ENCODE data around the gene ACTRT2. TPM values are rescaled to one million over a fixed set of nuclear protein-coding genes. Genes with fewer than 3 reads are reported as not detected.

The ACTRT2 gene
- total and polyA plus RNA-seq, 2 experiments from 2014 or later: not detected

DNA sequence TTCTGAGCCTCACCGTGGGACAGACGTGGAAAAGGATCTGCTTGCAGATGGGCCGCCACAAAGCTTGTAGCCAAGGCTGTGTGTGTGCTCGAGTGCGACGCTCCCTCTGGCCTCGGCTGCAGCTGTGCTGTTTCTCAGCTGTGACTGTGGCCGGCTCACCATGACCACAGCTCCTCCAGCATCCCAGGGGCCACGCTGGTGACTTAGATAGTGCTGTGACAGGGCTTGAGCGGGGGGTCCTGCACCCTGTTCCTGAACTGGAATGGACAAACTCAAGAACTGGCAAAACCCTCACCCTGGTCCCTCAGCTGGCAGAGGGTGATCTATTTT lies 17.4 kb upstream of the ACTRT2 start:
- DNase-seq (ENCODE audit: low spot score): no peak
- H2AFZ ChIP-seq: no peak overlapping the region
- no peak for TF ChIP-seq EZH2phosphoT487 (IDR thresholded peaks at IDR 0.05; ENCODE audit: unreplicated experiment)
- no peaks in the 10 kb centered on the region for H3K79me2 ChIP-seq (replicated peaks; ENCODE audit: insufficient read depth)
- no peak overlapping the region for H3K27ac ChIP-seq (ENCODE audit: low read depth)
- Mint-ChIP-seq H3K36me3 (ENCODE audit: low read depth) (peaks cover 15% of the 10 kb centered on the region), H3K4me1 (no peaks in the 10 kb centered on the region; the same call in 2 of the 3 replicates), H3K27ac (no peak overlapping the region), H3K9me3 (peaks cover 85% of the 10 kb centered on the region), H3K4me3 (no peak overlapping the region), H3K27me3 (ENCODE audit: insufficient read depth, low read depth, poor library complexity) (peaks cover 4% of the 10 kb centered on the region)
- no peaks in the 10 kb centered on the region for H3K36me3 ChIP-seq (ENCODE audit: insufficient read depth)
- H3K4me3 ChIP-seq: no peak overlapping the region
- no peaks in the 10 kb centered on the region for H3K27me3 ChIP-seq (ENCODE audit: insufficient read depth)
- H3K4me2 ChIP-seq: no peak overlapping the region
- H4K20me1 ChIP-seq (replicated peaks; ENCODE audit: insufficient read depth): no peaks in the 10 kb centered on the region
- H3K9me2 ChIP-seq (ENCODE audit: insufficient read depth): no peaks in the 10 kb centered on the region
- no peaks in the 10 kb centered on the region for H3F3A ChIP-seq (replicated peaks; ENCODE audit: low read depth)
- H3K4me1 ChIP-seq (ENCODE audit: insufficient read depth): no peaks in the 10 kb centered on the region
- no peak for ATAC-seq

- ATAC-seq: no peak
- H3F3A ChIP-seq (replicated peaks; ENCODE audit: low read depth): no peaks in the 10 kb centered on the region
- TF ChIP-seq STAT1 (IDR thresholded peaks at IDR 0.05; ENCODE audit: unreplicated experiment) (no peak), CREB1 (CRISPR knock-in tag; IDR thresholded peaks at IDR 0.05; ENCODE audit: low read depth) (no peak), ZNF331 (CRISPR knock-in tag; IDR thresholded peaks at IDR 0.05; ENCODE audit: low read depth) (no peak)
- no peaks in the 10 kb centered on the region for H3K4me1 ChIP-seq (ENCODE audit: insufficient read depth)
- Mint-ChIP-seq H3K36me3 (ENCODE audit: low read depth) (peaks cover 15% of the 10 kb centered on the region), H3K4me3 (no peak overlapping the region), H3K9me3 (peaks cover 83% of the 10 kb centered on the region), H3K27ac (no peak overlapping the region), H3K4me1 (no peaks in the 10 kb centered on the region; the same call in 2 of the 3 replicates), H3K27me3 (ENCODE audit: insufficient read depth, low read depth, poor library complexity) (peaks cover 4% of the 10 kb centered on the region)
- no peaks in the 10 kb centered on the region for H3K9me2 ChIP-seq (ENCODE audit: insufficient read depth)
- H4K20me1 ChIP-seq (replicated peaks; ENCODE audit: insufficient read depth): no peaks in the 10 kb centered on the region
- H3K79me2 ChIP-seq (replicated peaks; ENCODE audit: insufficient read depth): no peaks in the 10 kb centered on the region
- H3K27me3 ChIP-seq (ENCODE audit: insufficient read depth): no peaks in the 10 kb centered on the region
- no peaks in the 10 kb centered on the region for H3K36me3 ChIP-seq (ENCODE audit: insufficient read depth)
- DNase-seq (ENCODE audit: low spot score): no peak
- H3K27ac ChIP-seq (ENCODE audit: low read depth): no peak overlapping the region
- no peak overlapping the region for H3K4me2 ChIP-seq
- no peak overlapping the region for H2AFZ ChIP-seq
- H3K4me3 ChIP-seq: no peak overlapping the region
These were observed 16.7 kb upstream of the ACTRT2 start for GRCh38 chr1:3004285-3005205.

GRCh38 chr1:3005771-3006170 lies 15.5 kb upstream of the ACTRT2 start:
- H3K27me3 Mint-ChIP-seq (ENCODE audit: insufficient read depth, low read depth, poor library complexity): peaks cover 3% of the 10 kb centered on the region
- Histone ChIP-seq H3K4me1 (ENCODE audit: insufficient read depth) (no peaks in the 10 kb centered on the region), H3K79me2 (replicated peaks; ENCODE audit: insufficient read depth) (no peaks in the 10 kb centered on the region), H4K20me1 (replicated peaks; ENCODE audit: insufficient read depth) (no peaks in the 10 kb centered on the region), H3K9me2 (ENCODE audit: insufficient read depth) (no peaks in the 10 kb centered on the region), H3K27ac (ENCODE audit: low read depth) (no peak overlapping the region), H3K4me2 (no peak overlapping the region), H3K36me3 (ENCODE audit: insufficient read depth) (no peaks in the 10 kb centered on the region), H3F3A (replicated peaks; ENCODE audit: low read depth) (no peaks in the 10 kb centered on the region), H2AFZ (no peak overlapping the region), H3K4me3 (no peak overlapping the region), H3K27me3 (ENCODE audit: insufficient read depth) (no peaks in the 10 kb centered on the region)
- H3K4me3 Mint-ChIP-seq: no peak overlapping the region
- DNase-seq (ENCODE audit: low spot score) (no peak), ATAC-seq (no peak)
- no peaks in the 10 kb centered on the region; the same call in 2 of the 3 replicates for H3K4me1 Mint-ChIP-seq
- peaks cover 80% of the 10 kb centered on the region for H3K9me3 Mint-ChIP-seq
- H3K36me3 Mint-ChIP-seq (ENCODE audit: low read depth): peaks cover 15% of the 10 kb centered on the region
- no peak for TF ChIP-seq ZNF331 (CRISPR knock-in tag; IDR thresholded peaks at IDR 0.05; ENCODE audit: low read depth)
- TF ChIP-seq JUNB (IDR thresholded peaks at IDR 0.05; ENCODE audit: unreplicated experiment): no peak
- no peak for TF ChIP-seq NANOG (IDR thresholded peaks at IDR 0.05; ENCODE audit: borderline replicate concordance)
- TF ChIP-seq, protein P1, sequence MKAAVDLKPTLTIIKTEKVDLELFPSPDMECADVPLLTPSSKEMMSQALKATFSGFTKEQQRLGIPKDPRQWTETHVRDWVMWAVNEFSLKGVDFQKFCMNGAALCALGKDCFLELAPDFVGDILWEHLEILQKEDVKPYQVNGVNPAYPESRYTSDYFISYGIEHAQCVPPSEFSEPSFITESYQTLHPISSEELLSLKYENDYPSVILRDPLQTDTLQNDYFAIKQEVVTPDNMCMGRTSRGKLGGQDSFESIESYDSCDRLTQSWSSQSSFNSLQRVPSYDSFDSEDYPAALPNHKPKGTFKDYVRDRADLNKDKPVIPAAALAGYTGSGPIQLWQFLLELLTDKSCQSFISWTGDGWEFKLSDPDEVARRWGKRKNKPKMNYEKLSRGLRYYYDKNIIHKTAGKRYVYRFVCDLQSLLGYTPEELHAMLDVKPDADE (IDR thresholded peaks at IDR 0.05): no peak
- no peak for TF ChIP-seq EZH2phosphoT487 (IDR thresholded peaks at IDR 0.05; ENCODE audit: unreplicated experiment)
- H3K27ac Mint-ChIP-seq: no peak overlapping the region

All from GM23338 (cell line).